CD4-positive, alpha-beta memory T cell (primary cell): Measurements from ENCODE around the gene HEATR9. TPM values are rescaled to one million over a fixed set of nuclear protein-coding genes. Genes with fewer than 3 reads are reported as not detected.
A peak's percentile ranks its signal among the peaks of the same experiment; 100 is the strongest.

ENCODE experiments used
- CTCF ChIA-PET: fragments of 350-600 bp; sonication (Branson Sonifier 250); formaldehyde crosslinking; loops from one replicate; lab custom pipeline; 2021; ENCODE audit warnings: inconsistent platforms; ENCODE audit not compliant: partially characterized antibody; lab: Charles Lee
- POLR2A ChIA-PET: fragments of 350-600 bp; sonication (Branson Sonifier 250); formaldehyde crosslinking; loops from one replicate; lab custom pipeline; 2021; ENCODE audit not compliant: partially characterized antibody; lab: Charles Lee
- DNase-seq, 5 donors: peaks; one replicate each; pipeline versions ENCODE4 v3.0.0 to v3.0.0-alpha.2; 2020 to 2022; ENCODE audit warnings: mixed read lengths in 1 of 5
- H3K27ac ChIP-seq: one replicate; pipeline ENCODE4 v1.7.0; 2013; ENCODE audit warnings: low read depth, low read length
- H3K27me3 ChIP-seq: 2 replicates; pipeline ENCODE4 v1.7.0; 2013; ENCODE audit warnings: mild to moderate bottlenecking, low read length, moderate library complexity; ENCODE audit not compliant: insufficient read depth
- H3K36me3 ChIP-seq: 2 replicates; pipeline ENCODE4 v1.7.0; 2013; ENCODE audit warnings: mild to moderate bottlenecking, low read length, moderate library complexity; ENCODE audit not compliant: insufficient read depth
- H3K4me1 ChIP-seq: 2 replicates; pipeline ENCODE4 v1.7.0; 2013; ENCODE audit warnings: mild to moderate bottlenecking, low read length, moderate library complexity; ENCODE audit not compliant: insufficient read depth
- H3K4me3 ChIP-seq, 2 donors: one replicate each; pipeline ENCODE4 v1.7.0; 2013; ENCODE audit warnings: low read length in 2 of 2, mild to moderate bottlenecking in 1 of 2
- H3K9me3 ChIP-seq, 2 donors: one replicate each; pipeline ENCODE4 v1.7.0; 2013; ENCODE audit warnings: low read length in 2 of 2, control low read depth in 1 of 2; ENCODE audit not compliant: control insufficient read depth in 1 of 2
- H3K27ac Mint-ChIP-seq, 7 donors: one replicate each; pipeline ENCODE4 v1.8.0; 2020 to 2021; ENCODE audit warnings: mixed read lengths in 7 of 7, mild to moderate bottlenecking in 6 of 7, inconsistent platforms in 3 of 7, moderate library complexity in 3 of 7
- H3K27me3 Mint-ChIP-seq, 2 donors: one replicate each; pipeline ENCODE4 v1.8.0; 2020 to 2021; ENCODE audit warnings: mixed read lengths in 2 of 2
- H3K36me3 Mint-ChIP-seq, 2 donors: one replicate each; pipeline ENCODE4 v1.8.0; 2020 to 2021; ENCODE audit warnings: mixed read lengths in 2 of 2, inconsistent platforms in 1 of 2, mild to moderate bottlenecking in 1 of 2
- H3K4me1 Mint-ChIP-seq, 4 donors: one replicate each; pipeline ENCODE4 v1.8.0; 2020 to 2021; ENCODE audit warnings: mixed read lengths in 4 of 4, mild to moderate bottlenecking in 1 of 4
- H3K4me3 Mint-ChIP-seq, 8 donors: one replicate each; pipeline ENCODE4 v1.8.0; 2020 to 2021; ENCODE audit warnings: mixed read lengths in 8 of 8, mild to moderate bottlenecking in 7 of 8, moderate library complexity in 6 of 8, inconsistent platforms in 3 of 8
- H3K9me3 Mint-ChIP-seq, 8 donors: one replicate each; pipeline ENCODE4 v1.8.0; 2020 to 2021; ENCODE audit warnings: mixed read lengths in 8 of 8, mild to moderate bottlenecking in 5 of 8, inconsistent platforms in 3 of 8, moderate library complexity in 1 of 8
- intact Hi-C: fragments of 100-400 bp; cut with micrococcal nuclease; formaldehyde crosslinking; loops from one replicate; pipeline ENCODE4 v1.15.1; 2023
- polyA plus RNA-seq, 2 donors: library from polyadenylated mRNA; unstranded; fragments of 300-500 nt; fragmentation: Illumina TruSeq; gene quantifications; one replicate each; pipeline ENCODE4 v1.2.3, GENCODE V29; 2021
- total RNA-seq, 2 experiments: library from RNA; stranded (reverse); gene quantifications; one replicate each; pipeline ENCODE4 v1.2.3, GENCODE V29; 2021

Gene HEATR9
- total and polyA plus RNA-seq, 4 experiments from 2014 or later: 2.2 to 2.6 TPM; not detected in 2

GRCh38 chr17:35876534-35876933 lies 7.8 kb upstream of the HEATR9 start:
- peak overlapping the region; percentile 23 for H3K27ac ChIP-seq
- no peaks in the 10 kb centered on the region for H3K27me3 ChIP-seq
- H3K27me3 Mint-ChIP-seq: no peaks in the 10 kb centered on the region
- ChIA-PET CTCF (interaction anchor here (0.9 to 1.5 kb wide), 5 partner anchors 12 to 113 kb away, joined by 3 to 6 read pairs (median 4); no protein-coding TSS in a partner anchor), POLR2A (interaction anchor here (0.9 to 9.3 kb wide), 7 partner anchors 14 to 93 kb away, joined by 3 to 141 read pairs (median 3); partner anchors contain the start of gene RDM1)
- intact Hi-C loops: no loop called here
- peak overlapping the region in 1 of 2 donors; percentile 21 for H3K4me3 ChIP-seq
- peak overlapping the region; percentile 8 to 88 (median 60) for H3K27ac Mint-ChIP-seq
- H3K4me1 ChIP-seq: peaks cover 44% of the 10 kb centered on the region
- peaks cover 3% of the 10 kb centered on the region for H3K36me3 ChIP-seq
- H3K9me3 Mint-ChIP-seq: no peaks in the 10 kb centered on the region
- peaks cover 11 to 31% of the 10 kb centered on the region in 2 donors for H3K36me3 Mint-ChIP-seq
- H3K4me3 Mint-ChIP-seq: peak overlapping the region; percentile 30 to 82 (median 66)
- peaks cover 22 to 79% (median 47%) of the 10 kb centered on the region in 4 donors for H3K4me1 Mint-ChIP-seq
- no peak for DNase-seq
- H3K9me3 ChIP-seq: no peaks in the 10 kb centered on the region

GRCh38 chr17:35875800-35876139 lies 7.1 kb upstream of the HEATR9 start:
- Mint-ChIP-seq H3K36me3 (peaks cover 11 to 34% of the 10 kb centered on the region in 2 donors), H3K27ac (peak overlapping the region; percentile 57 to 89 (median 83)), H3K9me3 (no peaks in the 10 kb centered on the region), H3K4me3 (peak overlapping the region in 7 of 8 donors; percentile 37 to 82 (median 65)), H3K27me3 (no peaks in the 10 kb centered on the region), H3K4me1 (peaks cover 25 to 82% (median 48%) of the 10 kb centered on the region in 4 donors)
- Histone ChIP-seq H3K4me1 (peaks cover 43% of the 10 kb centered on the region), H3K36me3 (peaks cover 3% of the 10 kb centered on the region), H3K27ac (peak overlapping the region; percentile 23), H3K27me3 (no peaks in the 10 kb centered on the region), H3K9me3 (no peaks in the 10 kb centered on the region), H3K4me3 (no peak overlapping the region)
- intact Hi-C loops: no loop called here
- DNase-seq: no peak
- ChIA-PET CTCF (interaction anchor here (0.6 to 1.5 kb wide), 7 partner anchors 11 to 261 kb away, joined by 3 to 6 read pairs (median 4); no protein-coding TSS in a partner anchor), POLR2A (interaction anchor here (0.8 to 9.3 kb wide), 10 partner anchors 12 to 94 kb away, joined by 3 to 141 read pairs (median 3); partner anchors contain the start of gene RDM1)

- peak overlapping the region in 7 of 8 donors; percentile 37 to 82 (median 65) for H3K4me3 Mint-ChIP-seq
- Histone ChIP-seq H3K9me3 (no peaks in the 10 kb centered on the region), H3K4me3 (no peak overlapping the region), H3K27me3 (no peaks in the 10 kb centered on the region), H3K4me1 (peaks cover 37% of the 10 kb centered on the region), H3K36me3 (peaks cover 3% of the 10 kb centered on the region), H3K27ac (no peak overlapping the region)
- peak in 1 of 5 donors; percentile 38 for DNase-seq
- CTCF ChIA-PET: interaction anchor here (0.6 to 1.4 kb wide), 4 partner anchors 10 to 261 kb away, joined by 3 to 4 read pairs (median 4); no protein-coding TSS in a partner anchor
- POLR2A ChIA-PET: interaction anchor here (0.8 to 9.3 kb wide), 10 partner anchors 10 to 94 kb away, joined by 3 to 141 read pairs (median 3); partner anchors contain the start of gene RDM1
- H3K36me3 Mint-ChIP-seq: peaks cover 11 to 34% of the 10 kb centered on the region in 2 donors
- no peaks in the 10 kb centered on the region for H3K9me3 Mint-ChIP-seq
- H3K27me3 Mint-ChIP-seq: no peaks in the 10 kb centered on the region
- H3K27ac Mint-ChIP-seq: peak overlapping the region; percentile 57 to 89 (median 83)
- intact Hi-C loops: no loop called here
- peaks cover 25 to 77% (median 45%) of the 10 kb centered on the region in 4 donors for H3K4me1 Mint-ChIP-seq
Measured at GRCh38 chr17:35875072-35875799, 6.5 kb upstream of the HEATR9 start.

GRCh38 chr17:35872196-35872980 lies 3.7 kb upstream of the HEATR9 start:
- no peak overlapping the region for H3K4me3 Mint-ChIP-seq
- peak overlapping the region in 1 of 7 donors; percentile 64 for H3K27ac Mint-ChIP-seq
- H3K4me1 ChIP-seq: peaks cover 27% of the 10 kb centered on the region
- H3K9me3 ChIP-seq: no peaks in the 10 kb centered on the region
- DNase-seq: no peak
- peaks cover 17 to 60% (median 36%) of the 10 kb centered on the region in 4 donors for H3K4me1 Mint-ChIP-seq
- H3K27me3 ChIP-seq: no peaks in the 10 kb centered on the region
- H3K36me3 Mint-ChIP-seq: peaks cover 11 to 27% of the 10 kb centered on the region in 2 donors
- H3K4me3 ChIP-seq: no peak overlapping the region
- no peak overlapping the region for H3K27ac ChIP-seq
- ChIA-PET POLR2A (interaction anchor here (0.7 to 5.4 kb wide), 9 partner anchors 8 to 58 kb away, joined by 3 to 52 read pairs (median 7); partner anchors contain the start of genes CCL5 and RDM1), CTCF (interaction anchor here (1.0 to 5.6 kb wide), 10 partner anchors 8 to 200 kb away, joined by 3 to 24 read pairs (median 6); partner anchors contain the start of gene CCL5)
- no peaks in the 10 kb centered on the region for H3K27me3 Mint-ChIP-seq
- intact Hi-C loops: loop anchor here (5.0 kb wide), 1 partner anchor 35 kb away; no protein-coding TSS in a partner anchor
- H3K9me3 Mint-ChIP-seq: no peaks in the 10 kb centered on the region
- peaks cover 3% of the 10 kb centered on the region for H3K36me3 ChIP-seq

GRCh38 chr17:35870906-35871819 lies 2.5 kb upstream of the HEATR9 start:
- CTCF ChIA-PET: interaction anchor here (1.0 to 5.6 kb wide), 12 partner anchors 9 to 202 kb away, joined by 3 to 24 read pairs (median 6); partner anchors contain the start of gene CCL5

GRCh38 chr17:35867574-35867973 lies 1.1 kb downstream of the HEATR9 start:
- H3K9me3 ChIP-seq: no peaks in the 10 kb centered on the region
- no peak for DNase-seq
- intact Hi-C loops: no loop called here
- ChIA-PET CTCF (interaction anchor here (0.8 to 5.6 kb wide), 2 partner anchors 18 to 21 kb away, joined by 3 to 24 read pairs; no protein-coding TSS in a partner anchor), POLR2A (interaction anchor here (1.3 to 5.4 kb wide), 2 partner anchors 12 to 22 kb away, joined by 3 to 52 read pairs; no protein-coding TSS in a partner anchor)
- H3K36me3 Mint-ChIP-seq: peaks cover 10 to 12% of the 10 kb centered on the region in 2 donors
- H3K9me3 Mint-ChIP-seq: no peaks in the 10 kb centered on the region
- no peak overlapping the region for H3K27ac Mint-ChIP-seq
- H3K4me1 ChIP-seq: peaks cover 15% of the 10 kb centered on the region
- H3K36me3 ChIP-seq: no peaks in the 10 kb centered on the region
- H3K27ac ChIP-seq: no peak overlapping the region
- H3K27me3 Mint-ChIP-seq: no peaks in the 10 kb centered on the region
- H3K4me3 ChIP-seq: no peak overlapping the region
- H3K27me3 ChIP-seq: no peaks in the 10 kb centered on the region
- peaks cover 8 to 35% (median 24%) of the 10 kb centered on the region in 4 donors for H3K4me1 Mint-ChIP-seq
- H3K4me3 Mint-ChIP-seq: no peak overlapping the region

More at GRCh38 chr17:35870906-35871819, 2.5 kb upstream of the HEATR9 start:
- intact Hi-C loops: loop anchor here (5.0 kb wide), 1 partner anchor 36 kb away; no protein-coding TSS in a partner anchor
- Histone ChIP-seq H3K4me3 (no peak overlapping the region), H3K27ac (no peak overlapping the region), H3K27me3 (no peaks in the 10 kb centered on the region), H3K9me3 (no peaks in the 10 kb centered on the region), H3K36me3 (peaks cover 3% of the 10 kb centered on the region), H3K4me1 (peaks cover 15% of the 10 kb centered on the region)
- H3K9me3 Mint-ChIP-seq: no peaks in the 10 kb centered on the region
- POLR2A ChIA-PET: interaction anchor here (0.7 to 5.4 kb wide), 12 partner anchors 9 to 60 kb away, joined by 3 to 52 read pairs (median 7); partner anchors contain the start of genes CCL5 and RDM1
- DNase-seq: peak in 4 of 5 donors; percentile 26 to 49 (median 36)
- peak overlapping the region in 5 of 7 donors; percentile 6 to 55 (median 43) for H3K27ac Mint-ChIP-seq
- H3K4me1 Mint-ChIP-seq: peaks cover 14 to 48% (median 30%) of the 10 kb centered on the region in 4 donors
- no peaks in the 10 kb centered on the region for H3K27me3 Mint-ChIP-seq
- H3K36me3 Mint-ChIP-seq: peaks cover 11 to 27% of the 10 kb centered on the region in 2 donors
- H3K4me3 Mint-ChIP-seq: peak overlapping the region in 1 of 8 donors; percentile 13
